AG04449 (cell line): ENCODE data around the gene YTHDF1.

Experiments used
- CTCF ChIA-PET: fragments of 350-600 bp; formaldehyde crosslinking; extraction: SDS; loops from one replicate; lab custom pipeline; 2021; ENCODE audit warnings: antibody characterized with exemption; lab: Yijun Ruan, JAX
- POLR2A ChIA-PET: fragments of 400-600, 350-600 bp; formaldehyde crosslinking; extraction: SDS; loops from one replicate; lab custom pipeline; 2020; ENCODE audit warnings: antibody characterized with exemption, inconsistent platforms; lab: Yijun Ruan, JAX
- DNase-seq: peaks from one replicate; pipeline ENCODE4 v3.0.0-alpha.2; 2010; ENCODE audit warnings: low read depth, low spot score
- H3K4me3 ChIP-seq: 2 replicates; pipeline ENCODE4 v1.5.1; 2011; ENCODE audit warnings: low read depth, mild to moderate bottlenecking, control low read depth, low read length
- TF ChIP-seq, protein P1 (sequence below): IDR thresholded peaks from one replicate; pipeline ENCODE4 v1.5.1; 2011; ENCODE audit warnings: mild to moderate bottlenecking, moderate library complexity, low read length, control low read depth, inconsistent platforms; ENCODE audit not compliant: insufficient read depth; ENCODE audit errors: missing control alignments

The YTHDF1 gene

DNA sequence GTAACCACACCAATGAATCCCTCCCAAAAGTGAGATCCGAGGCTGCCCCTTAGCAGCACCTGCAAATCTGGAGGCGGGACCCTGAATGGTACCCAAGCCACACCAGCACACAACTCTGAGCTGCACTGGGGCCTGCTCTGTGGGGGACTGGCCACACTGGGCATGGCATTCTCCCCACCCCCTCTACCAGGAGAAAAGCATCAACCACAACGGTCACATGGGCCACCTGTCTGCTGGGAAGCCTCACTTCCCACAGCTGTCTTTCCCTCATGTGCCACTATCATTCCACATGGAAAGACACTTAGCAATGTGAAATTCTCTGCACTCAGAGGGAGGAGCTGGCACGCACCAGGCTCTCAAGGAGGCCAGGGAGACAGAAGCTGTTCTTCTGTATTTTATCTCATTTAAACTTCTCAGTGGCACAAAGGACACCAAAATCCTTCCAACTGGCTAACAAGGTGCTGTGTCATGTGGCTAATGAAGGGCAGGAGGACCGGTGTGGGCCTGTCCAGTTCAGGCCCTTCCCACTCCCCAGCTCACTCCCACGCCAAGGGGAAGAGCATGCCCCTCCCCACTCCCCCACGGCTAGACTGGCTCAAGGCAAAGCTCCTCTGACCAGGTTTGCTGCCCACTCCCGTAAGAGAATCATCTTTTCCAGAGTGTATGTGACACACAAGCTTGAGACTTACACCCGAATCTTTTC lies 19.0 kb downstream of the YTHDF1 start:
- ChIA-PET CTCF (interaction anchor here (0.9 to 2.6 kb wide), 7 partner anchors 14 to 224 kb away, joined by 3 to 11 read pairs (median 4); no protein-coding TSS in a partner anchor), POLR2A (interaction anchor here (0.6 kb wide), 1 partner anchor 10 kb away, joined by 3 read pairs; no protein-coding TSS in a partner anchor)
- H3K4me3 ChIP-seq, result no peak overlapping the region
- DNase-seq, result no peak
- TF ChIP-seq, protein P1, sequence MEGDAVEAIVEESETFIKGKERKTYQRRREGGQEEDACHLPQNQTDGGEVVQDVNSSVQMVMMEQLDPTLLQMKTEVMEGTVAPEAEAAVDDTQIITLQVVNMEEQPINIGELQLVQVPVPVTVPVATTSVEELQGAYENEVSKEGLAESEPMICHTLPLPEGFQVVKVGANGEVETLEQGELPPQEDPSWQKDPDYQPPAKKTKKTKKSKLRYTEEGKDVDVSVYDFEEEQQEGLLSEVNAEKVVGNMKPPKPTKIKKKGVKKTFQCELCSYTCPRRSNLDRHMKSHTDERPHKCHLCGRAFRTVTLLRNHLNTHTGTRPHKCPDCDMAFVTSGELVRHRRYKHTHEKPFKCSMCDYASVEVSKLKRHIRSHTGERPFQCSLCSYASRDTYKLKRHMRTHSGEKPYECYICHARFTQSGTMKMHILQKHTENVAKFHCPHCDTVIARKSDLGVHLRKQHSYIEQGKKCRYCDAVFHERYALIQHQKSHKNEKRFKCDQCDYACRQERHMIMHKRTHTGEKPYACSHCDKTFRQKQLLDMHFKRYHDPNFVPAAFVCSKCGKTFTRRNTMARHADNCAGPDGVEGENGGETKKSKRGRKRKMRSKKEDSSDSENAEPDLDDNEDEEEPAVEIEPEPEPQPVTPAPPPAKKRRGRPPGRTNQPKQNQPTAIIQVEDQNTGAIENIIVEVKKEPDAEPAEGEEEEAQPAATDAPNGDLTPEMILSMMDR, result no peak

DNA sequence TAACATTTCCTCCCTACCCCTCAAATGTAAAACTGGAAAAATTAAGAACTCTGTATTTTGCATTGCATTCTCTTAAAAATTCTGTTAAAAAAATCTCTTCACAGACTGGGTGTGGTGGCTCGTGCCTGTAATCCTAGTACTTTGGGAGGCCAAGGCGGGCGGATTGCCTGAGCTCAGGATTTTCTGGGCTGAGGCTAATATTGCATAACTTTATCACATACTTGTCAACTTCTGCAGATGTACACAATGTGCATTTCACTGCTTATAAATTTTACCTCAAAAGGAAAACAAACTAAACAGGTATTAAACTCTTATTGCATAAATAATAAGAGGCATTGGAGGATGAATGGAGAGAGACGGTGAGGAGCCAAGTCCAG lies 21.1 kb downstream of the YTHDF1 start:
- ChIA-PET CTCF (interaction anchor here (1.0 to 1.4 kb wide), 2 partner anchors 12 to 20 kb away, joined by 3 to 4 read pairs; no protein-coding TSS in a partner anchor), POLR2A (no interaction called here)
- H3K4me3 ChIP-seq, result no peak overlapping the region
- DNase-seq, result no peak
- TF ChIP-seq, protein P1, result no peak

DNA sequence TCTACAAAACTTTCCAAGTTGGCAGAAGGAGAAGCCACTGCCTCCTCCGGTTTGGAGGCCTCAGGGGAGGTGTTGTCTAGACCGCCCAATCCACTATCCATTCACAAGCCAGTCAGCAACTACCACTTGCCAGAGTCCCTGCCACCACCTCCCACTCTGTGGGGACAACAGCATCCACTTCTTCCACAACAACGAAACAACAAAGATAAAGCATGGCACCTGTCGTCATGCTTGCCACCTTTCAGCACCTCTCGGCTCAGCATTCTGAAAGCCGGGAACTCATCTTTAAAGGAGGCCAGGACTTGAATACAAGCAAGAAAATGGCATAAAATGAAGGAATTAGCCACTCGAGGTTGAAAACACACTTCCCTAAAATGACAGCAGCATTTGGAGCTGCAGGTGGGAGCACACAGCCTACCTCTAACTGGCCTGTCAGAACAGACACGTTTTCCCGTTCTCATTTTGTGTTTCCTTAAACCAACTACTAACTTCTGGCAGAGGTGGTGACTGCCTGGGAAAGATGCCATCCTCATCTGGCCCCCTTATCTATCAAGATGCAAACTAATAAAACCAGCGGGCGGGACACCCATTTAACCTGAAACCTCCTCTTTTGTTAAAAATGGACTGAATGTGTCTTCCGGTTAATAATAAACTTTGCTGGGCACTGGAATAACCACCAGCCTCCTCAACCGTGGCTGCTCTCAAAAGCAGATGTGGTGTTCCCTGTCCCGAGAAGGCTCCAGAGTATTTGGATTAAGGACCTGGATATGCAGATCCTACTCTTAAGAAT lies 21.7 kb downstream of the YTHDF1 start:
- TF ChIP-seq, protein P1, result no peak
- CTCF ChIA-PET, result interaction anchor here (1.3 to 1.4 kb wide), 2 partner anchors 11 to 13 kb away, joined by 5 to 6 read pairs; no protein-coding TSS in a partner anchor
- no peak for DNase-seq
- POLR2A ChIA-PET, result no interaction called here
- no peak overlapping the region for H3K4me3 ChIP-seq

DNA sequence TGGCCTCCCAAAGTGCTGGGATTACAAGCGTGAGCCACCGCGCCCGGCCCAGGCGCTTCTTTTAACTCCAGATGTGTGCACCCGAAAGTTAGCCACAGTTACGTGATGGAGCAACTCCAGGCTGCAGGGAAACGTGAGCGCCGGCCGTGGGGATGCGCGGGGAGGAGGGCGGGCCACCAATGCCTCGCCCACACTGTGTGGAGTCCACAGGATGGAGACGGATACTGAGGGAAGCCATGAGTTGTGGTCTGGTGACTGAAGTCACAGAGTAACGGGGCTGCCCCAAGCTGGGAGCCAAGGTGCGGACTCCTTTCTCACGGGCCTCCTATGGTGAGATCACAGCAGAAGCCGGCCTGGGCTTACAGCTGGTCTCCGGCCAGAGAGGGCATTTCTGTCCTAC lies 23.2 kb downstream of the YTHDF1 start:
- CTCF ChIA-PET, result interaction anchor here (0.9 to 1.4 kb wide), 3 partner anchors 10 to 22 kb away, joined by 3 to 6 read pairs (median 5); no protein-coding TSS in a partner anchor
- H3K4me3 ChIP-seq, result no peak overlapping the region
- TF ChIP-seq, protein P1, result no peak
- DNase-seq, result no peak
- POLR2A ChIA-PET, result interaction anchor here (1.3 kb wide), 1 partner anchor 13 kb away, joined by 5 read pairs; no protein-coding TSS in a partner anchor

DNA sequence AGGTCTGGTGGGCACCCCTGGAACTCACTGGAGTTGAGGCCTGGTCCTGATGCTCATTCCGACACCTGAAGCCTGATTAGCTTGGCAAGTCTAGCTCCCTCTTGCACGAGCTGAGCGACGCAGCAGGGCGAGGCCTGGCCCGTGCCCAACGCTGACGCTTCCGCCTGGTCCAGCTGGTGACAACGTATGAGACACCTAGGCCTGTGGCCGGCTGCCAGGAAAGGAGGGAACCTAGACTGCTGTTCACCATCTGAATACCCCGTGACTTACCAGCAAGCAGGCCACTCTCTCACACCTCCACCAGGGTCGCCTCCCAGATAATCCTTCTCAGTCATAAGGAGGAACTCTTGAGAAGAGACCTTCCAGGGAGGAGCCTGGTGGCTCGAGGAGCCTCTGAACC lies 24.5 kb downstream of the YTHDF1 start:
- DNase-seq, result no peak
- H3K4me3 ChIP-seq, result no peak overlapping the region
- CTCF ChIA-PET, result interaction anchor here (1.0 to 1.2 kb wide), 3 partner anchors 9 to 11 kb away, joined by 3 read pairs; no protein-coding TSS in a partner anchor
- TF ChIP-seq, protein P1, result no peak
- POLR2A ChIA-PET, result interaction anchor here (1.3 kb wide), 1 partner anchor 11 kb away, joined by 5 read pairs; no protein-coding TSS in a partner anchor
